Measurements from ENCODE around the gene CYSRT1.

Gene CYSRT1

DNA sequence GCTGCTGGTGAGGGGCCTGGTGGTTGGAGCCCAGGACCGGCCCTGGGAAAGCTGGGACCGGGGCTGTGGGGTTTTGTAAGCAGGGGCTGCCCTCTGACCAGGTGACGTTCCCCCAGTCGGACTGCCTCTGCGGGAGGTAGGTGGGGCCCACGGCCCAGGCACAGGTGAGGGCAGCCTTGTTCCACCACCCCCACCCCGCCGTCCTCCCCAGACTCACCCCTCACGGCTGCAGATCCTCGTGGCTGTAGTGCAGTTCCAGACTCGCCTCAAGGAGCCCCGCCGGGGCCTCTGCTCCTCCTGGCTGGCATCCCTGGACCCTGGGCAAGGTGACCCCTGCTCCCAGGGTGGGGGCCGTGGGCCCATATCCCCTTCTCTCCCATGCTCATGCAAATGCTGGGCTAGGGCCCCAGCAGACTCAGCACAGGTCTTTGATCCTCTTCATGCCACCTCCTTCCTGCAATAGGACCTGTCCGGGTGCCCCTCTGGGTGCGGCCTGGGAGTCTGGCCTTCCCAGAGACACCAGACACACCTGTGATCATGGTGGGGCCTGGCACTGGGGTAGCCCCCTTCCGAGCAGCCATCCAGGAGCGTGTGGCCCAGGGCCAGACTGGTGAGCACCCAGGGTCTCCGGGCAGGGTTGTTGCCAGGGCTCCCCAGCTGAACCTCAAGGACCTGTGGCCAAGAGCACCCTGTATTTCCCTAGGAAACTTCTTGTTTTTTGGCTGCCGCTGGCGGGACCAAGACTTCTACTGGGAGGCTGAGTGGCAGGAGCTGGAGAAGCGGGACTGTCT is 9.6 kb upstream of the CYSRT1 start:
- H3K4me1 ChIP-seq (ENCODE audit: insufficient read depth, poor library complexity, severe bottlenecking): peaks cover 5% of the 10 kb centered on the region
- H3K27me3 ChIP-seq (ENCODE audit: insufficient read depth, poor library complexity, severe bottlenecking): no peaks in the 10 kb centered on the region
- ATAC-seq (ENCODE audit: low read depth): no peak
- no peak for DNase-seq (ENCODE audit: low spot score)
- TF ChIP-seq, protein P1, sequence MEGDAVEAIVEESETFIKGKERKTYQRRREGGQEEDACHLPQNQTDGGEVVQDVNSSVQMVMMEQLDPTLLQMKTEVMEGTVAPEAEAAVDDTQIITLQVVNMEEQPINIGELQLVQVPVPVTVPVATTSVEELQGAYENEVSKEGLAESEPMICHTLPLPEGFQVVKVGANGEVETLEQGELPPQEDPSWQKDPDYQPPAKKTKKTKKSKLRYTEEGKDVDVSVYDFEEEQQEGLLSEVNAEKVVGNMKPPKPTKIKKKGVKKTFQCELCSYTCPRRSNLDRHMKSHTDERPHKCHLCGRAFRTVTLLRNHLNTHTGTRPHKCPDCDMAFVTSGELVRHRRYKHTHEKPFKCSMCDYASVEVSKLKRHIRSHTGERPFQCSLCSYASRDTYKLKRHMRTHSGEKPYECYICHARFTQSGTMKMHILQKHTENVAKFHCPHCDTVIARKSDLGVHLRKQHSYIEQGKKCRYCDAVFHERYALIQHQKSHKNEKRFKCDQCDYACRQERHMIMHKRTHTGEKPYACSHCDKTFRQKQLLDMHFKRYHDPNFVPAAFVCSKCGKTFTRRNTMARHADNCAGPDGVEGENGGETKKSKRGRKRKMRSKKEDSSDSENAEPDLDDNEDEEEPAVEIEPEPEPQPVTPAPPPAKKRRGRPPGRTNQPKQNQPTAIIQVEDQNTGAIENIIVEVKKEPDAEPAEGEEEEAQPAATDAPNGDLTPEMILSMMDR (IDR thresholded peaks at IDR 0.05; ENCODE audit: poor library complexity, severe bottlenecking): no peak
- no peak overlapping the region for H3K27ac ChIP-seq (ENCODE audit: poor library complexity, severe bottlenecking)
- H3K9me3 ChIP-seq (ENCODE audit: severe bottlenecking): no peaks in the 10 kb centered on the region
- peaks cover 4% of the 10 kb centered on the region; the same call in 1 of the 2 replicates for H3K36me3 ChIP-seq (ENCODE audit: low read depth)
- H3K4me3 ChIP-seq (ENCODE audit: severe bottlenecking): no peak overlapping the region

DNA sequence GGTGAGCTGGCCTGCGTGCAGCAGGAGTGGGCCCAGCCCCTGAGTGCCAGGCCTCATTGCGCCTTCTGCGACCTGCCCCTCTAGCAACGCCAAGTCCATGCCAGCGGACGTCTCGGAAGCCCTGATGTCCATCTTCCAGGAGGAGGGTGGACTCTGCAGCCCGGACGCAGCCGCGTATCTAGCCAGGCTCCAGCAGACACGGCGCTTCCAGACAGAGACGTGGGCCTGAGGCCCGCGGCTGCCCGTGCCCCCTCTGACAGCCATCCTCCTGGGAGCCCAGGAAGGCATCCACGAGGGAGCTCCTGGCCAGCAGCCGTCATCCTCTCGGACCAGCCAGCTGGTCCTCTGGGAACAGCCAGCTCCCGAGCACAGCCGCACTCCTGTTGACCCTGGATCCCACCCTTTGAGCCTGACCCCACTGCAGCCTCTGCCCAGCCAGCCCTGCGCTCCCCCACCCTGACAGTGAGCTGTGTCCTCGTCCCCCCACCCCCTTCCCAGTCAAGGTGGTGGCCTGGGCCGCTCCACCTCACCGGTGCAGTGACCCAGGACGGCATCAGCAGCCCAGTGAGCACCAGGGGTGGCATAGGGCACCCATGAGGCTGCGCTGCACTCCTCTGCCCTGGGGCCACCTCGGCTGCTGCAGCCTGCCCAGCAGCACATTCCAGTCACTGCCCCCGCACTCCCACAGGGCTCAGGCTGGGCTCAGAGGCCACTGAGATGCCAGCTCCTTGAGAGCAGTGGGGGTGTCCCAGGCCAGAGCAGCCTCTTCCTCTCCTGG is 8.6 kb upstream of the CYSRT1 start:
- 0 out of 2 replicates have a peak, but pooled peaks cover 2% of the 10 kb centered on the region for H3K36me3 ChIP-seq (ENCODE audit: low read depth)
- DNase-seq (ENCODE audit: low spot score) (no peak), ATAC-seq (ENCODE audit: low read depth) (no peak)
- H3K4me1 ChIP-seq (ENCODE audit: insufficient read depth, poor library complexity, severe bottlenecking): peaks cover 5% of the 10 kb centered on the region
- no peaks in the 10 kb centered on the region for H3K9me3 ChIP-seq (ENCODE audit: severe bottlenecking)
- TF ChIP-seq, protein P1 (IDR thresholded peaks at IDR 0.05; ENCODE audit: poor library complexity, severe bottlenecking): no peak
- peak overlapping the region; percentile 42 for H3K27ac ChIP-seq (ENCODE audit: poor library complexity, severe bottlenecking)
- no peak overlapping the region for H3K4me3 ChIP-seq (ENCODE audit: severe bottlenecking)
- H3K27me3 ChIP-seq (ENCODE audit: insufficient read depth, poor library complexity, severe bottlenecking): no peaks in the 10 kb centered on the region

DNA sequence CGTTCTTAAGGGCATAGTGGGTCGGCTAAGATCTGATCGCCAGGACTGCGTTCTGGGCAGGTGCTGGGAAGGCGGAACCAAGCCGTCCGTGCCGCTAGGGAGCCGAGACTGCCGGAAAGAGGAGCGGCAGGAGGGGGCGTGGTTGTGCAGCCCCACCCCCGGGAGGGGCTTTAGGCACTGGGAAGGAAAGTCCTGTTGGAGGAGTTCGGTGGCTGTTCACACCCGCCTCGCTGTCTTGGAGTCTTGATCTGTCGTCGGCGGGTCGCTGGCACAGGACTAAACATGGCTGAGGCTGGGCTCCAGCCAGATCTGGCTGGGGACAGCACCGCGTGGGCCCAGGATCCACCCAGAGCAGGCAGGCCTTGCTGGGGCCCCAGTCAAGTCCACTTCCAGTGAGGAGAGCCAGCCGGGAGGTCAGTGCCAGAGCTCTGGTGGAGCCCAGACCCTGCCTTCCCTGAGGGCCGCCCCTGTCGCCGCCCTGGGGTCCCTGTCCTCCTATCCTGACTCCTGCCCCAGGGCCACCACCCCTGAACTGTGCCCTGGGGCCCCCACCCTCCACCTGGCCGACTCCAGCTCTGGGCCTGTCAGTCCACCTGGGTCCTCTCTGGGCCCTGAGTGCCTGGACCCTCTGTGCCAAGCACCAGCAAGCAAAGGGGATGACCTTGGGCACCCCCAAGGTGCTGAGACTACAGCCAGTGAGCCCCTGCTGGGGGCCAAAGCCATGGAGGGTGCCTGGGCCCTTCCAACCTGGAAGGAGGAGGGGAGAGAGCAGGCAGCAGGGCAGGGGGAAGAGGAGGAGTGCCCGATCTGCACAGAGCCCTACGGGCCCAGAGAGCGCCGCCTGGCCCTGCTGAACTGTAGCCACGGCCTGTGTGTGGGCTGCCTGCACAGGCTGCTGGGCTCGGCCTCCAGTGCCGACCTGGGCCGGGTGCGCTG is 7.4 kb upstream of the CYSRT1 start:
- H3K4me1 ChIP-seq (ENCODE audit: insufficient read depth, poor library complexity, severe bottlenecking): peaks cover 5% of the 10 kb centered on the region
- H3K36me3 ChIP-seq (ENCODE audit: low read depth): 0 out of 2 replicates have a peak, but pooled peaks cover 2% of the 10 kb centered on the region
- TF ChIP-seq, protein P1 (IDR thresholded peaks at IDR 0.05; ENCODE audit: poor library complexity, severe bottlenecking): no peak
- DNase-seq (ENCODE audit: low spot score) (no peak), ATAC-seq (ENCODE audit: low read depth) (peak; percentile 74)
- peak overlapping the region; percentile 22 for H3K4me3 ChIP-seq (ENCODE audit: severe bottlenecking)
- H3K27ac ChIP-seq (ENCODE audit: poor library complexity, severe bottlenecking): peak overlapping the region; percentile 42
- H3K27me3 ChIP-seq (ENCODE audit: insufficient read depth, poor library complexity, severe bottlenecking): no peaks in the 10 kb centered on the region
- no peaks in the 10 kb centered on the region for H3K9me3 ChIP-seq (ENCODE audit: severe bottlenecking)

DNA sequence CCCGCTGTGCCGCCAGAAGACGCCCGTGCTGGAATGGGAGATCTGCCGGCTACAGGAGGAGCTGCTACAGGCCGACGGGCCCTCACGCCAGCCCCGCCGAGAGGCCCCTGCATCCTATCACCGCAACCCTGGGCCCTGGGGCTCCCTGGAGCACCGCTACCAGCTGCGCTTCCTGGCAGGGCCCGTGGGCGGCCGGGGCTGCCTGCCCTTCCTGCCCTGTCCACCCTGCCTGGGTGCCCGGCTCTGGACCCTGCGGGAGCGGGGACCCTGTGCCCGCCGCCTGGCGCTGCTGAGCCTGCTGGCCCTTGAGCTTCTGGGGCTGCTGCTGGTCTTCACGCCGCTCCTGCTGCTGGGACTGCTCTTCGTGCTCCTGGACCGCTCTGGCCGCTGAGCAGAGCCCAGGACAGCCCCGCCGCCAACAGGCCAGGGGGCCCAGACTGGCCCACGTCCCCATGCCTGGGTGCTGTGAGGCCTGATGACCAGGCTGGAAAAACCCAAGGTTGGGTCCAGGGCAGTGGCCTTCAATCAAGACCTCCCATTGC is 6.7 kb upstream of the CYSRT1 start:
- DNase-seq (ENCODE audit: low spot score) (no peak), ATAC-seq (ENCODE audit: low read depth) (no peak)
- TF ChIP-seq, protein P1 (IDR thresholded peaks at IDR 0.05; ENCODE audit: poor library complexity, severe bottlenecking): no peak
- Histone ChIP-seq H3K27ac (ENCODE audit: poor library complexity, severe bottlenecking) (peak overlapping the region; percentile 42), H3K4me3 (ENCODE audit: severe bottlenecking) (no peak overlapping the region), H3K27me3 (ENCODE audit: insufficient read depth, poor library complexity, severe bottlenecking) (no peaks in the 10 kb centered on the region), H3K36me3 (ENCODE audit: low read depth) (0 out of 2 replicates have a peak, but pooled peaks cover 2% of the 10 kb centered on the region), H3K4me1 (ENCODE audit: insufficient read depth, poor library complexity, severe bottlenecking) (peaks cover 5% of the 10 kb centered on the region), H3K9me3 (ENCODE audit: severe bottlenecking) (no peaks in the 10 kb centered on the region)
